Gastrocnemius medialis (tissue), 4 donors: ENCODE data around the gene FAM98B.

Experiments used
- POLR2A ChIP-seq, 2 donors: fragments of 450-650 bp; IDR thresholded peaks; one replicate each; pipeline ENCODE4 v1.6.1; 2017; ENCODE audit warnings: antibody characterized with exemption in 2 of 2, mild to moderate bottlenecking in 2 of 2, moderate library complexity in 2 of 2
- TF ChIP-seq, protein P1 (sequence below), 5 experiments: fragments of 450-650 bp in 3 of 5; fragments of 200-600 bp in 2 of 5; sonication (generic) in 2 of 5; IDR thresholded peaks in 4 of 5; conservative IDR thresholded peaks in 1 of 5; 1 replicate in 4 of 5; 2 replicates in 1 of 5; pipeline ENCODE4 v1.5.1; 2016 to 2019; ENCODE audit warnings: antibody characterized with exemption in 5 of 5, mild to moderate bottlenecking in 3 of 5, moderate library complexity in 3 of 5

DNA sequence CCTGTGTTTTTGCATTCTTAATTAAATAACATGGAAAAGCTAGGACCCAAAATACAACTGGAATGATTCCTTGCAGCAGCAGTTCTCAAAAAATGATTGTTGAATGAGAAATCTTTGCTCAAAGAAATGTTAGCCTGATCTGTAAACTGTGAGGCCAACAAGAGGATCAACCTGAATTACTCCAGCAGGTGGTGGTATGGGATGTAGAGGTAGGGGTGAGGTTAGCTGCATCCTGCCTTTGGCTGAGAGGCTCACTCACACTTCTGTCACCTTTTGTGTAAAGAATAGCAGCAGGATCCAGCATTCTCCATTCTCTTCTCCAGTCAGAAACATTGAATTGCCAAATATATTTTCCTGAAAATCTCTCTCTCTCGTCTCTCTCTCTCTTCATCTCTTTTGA, 26.5 kb upstream of the FAM98B start:
- TF ChIP-seq, protein P1, sequence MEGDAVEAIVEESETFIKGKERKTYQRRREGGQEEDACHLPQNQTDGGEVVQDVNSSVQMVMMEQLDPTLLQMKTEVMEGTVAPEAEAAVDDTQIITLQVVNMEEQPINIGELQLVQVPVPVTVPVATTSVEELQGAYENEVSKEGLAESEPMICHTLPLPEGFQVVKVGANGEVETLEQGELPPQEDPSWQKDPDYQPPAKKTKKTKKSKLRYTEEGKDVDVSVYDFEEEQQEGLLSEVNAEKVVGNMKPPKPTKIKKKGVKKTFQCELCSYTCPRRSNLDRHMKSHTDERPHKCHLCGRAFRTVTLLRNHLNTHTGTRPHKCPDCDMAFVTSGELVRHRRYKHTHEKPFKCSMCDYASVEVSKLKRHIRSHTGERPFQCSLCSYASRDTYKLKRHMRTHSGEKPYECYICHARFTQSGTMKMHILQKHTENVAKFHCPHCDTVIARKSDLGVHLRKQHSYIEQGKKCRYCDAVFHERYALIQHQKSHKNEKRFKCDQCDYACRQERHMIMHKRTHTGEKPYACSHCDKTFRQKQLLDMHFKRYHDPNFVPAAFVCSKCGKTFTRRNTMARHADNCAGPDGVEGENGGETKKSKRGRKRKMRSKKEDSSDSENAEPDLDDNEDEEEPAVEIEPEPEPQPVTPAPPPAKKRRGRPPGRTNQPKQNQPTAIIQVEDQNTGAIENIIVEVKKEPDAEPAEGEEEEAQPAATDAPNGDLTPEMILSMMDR (IDR thresholded peaks at IDR 0.05 in 4 of 5, conservative IDR thresholded peaks at IDR 0.05 in 1 of 5) = no peak
- no peak for TF ChIP-seq POLR2A (IDR thresholded peaks at IDR 0.05)
